LNCaP clone FGC (cell line): ENCODE measurements around the gene PHACTR3.

Experiments
- DNase-seq: peaks from one replicate; pipeline ENCODE4 v3.0.0-alpha.2; 2011; ENCODE audit warnings: low read depth
- H3K4me3 ChIP-seq: 2 replicates; pipeline ENCODE4 v1.5.1; 2011; ENCODE audit warnings: mild to moderate bottlenecking, low read depth, low read length, control low read depth
- TF ChIP-seq, protein P1 (sequence below): IDR thresholded peaks from 2 replicates; pipeline ENCODE4 v1.5.1; 2012; ENCODE audit warnings: mild to moderate bottlenecking; ENCODE audit not compliant: control insufficient read depth, insufficient read depth; ENCODE audit errors: extremely low read depth

Gene PHACTR3

GRCh38 chr20:59782986-59783640 lies 178.8 kb downstream of the PHACTR3 start:
- H3K4me3 ChIP-seq = no peak overlapping the region
- TF ChIP-seq, protein P1, sequence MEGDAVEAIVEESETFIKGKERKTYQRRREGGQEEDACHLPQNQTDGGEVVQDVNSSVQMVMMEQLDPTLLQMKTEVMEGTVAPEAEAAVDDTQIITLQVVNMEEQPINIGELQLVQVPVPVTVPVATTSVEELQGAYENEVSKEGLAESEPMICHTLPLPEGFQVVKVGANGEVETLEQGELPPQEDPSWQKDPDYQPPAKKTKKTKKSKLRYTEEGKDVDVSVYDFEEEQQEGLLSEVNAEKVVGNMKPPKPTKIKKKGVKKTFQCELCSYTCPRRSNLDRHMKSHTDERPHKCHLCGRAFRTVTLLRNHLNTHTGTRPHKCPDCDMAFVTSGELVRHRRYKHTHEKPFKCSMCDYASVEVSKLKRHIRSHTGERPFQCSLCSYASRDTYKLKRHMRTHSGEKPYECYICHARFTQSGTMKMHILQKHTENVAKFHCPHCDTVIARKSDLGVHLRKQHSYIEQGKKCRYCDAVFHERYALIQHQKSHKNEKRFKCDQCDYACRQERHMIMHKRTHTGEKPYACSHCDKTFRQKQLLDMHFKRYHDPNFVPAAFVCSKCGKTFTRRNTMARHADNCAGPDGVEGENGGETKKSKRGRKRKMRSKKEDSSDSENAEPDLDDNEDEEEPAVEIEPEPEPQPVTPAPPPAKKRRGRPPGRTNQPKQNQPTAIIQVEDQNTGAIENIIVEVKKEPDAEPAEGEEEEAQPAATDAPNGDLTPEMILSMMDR = peak; percentile 96
- no peak for DNase-seq

DNA sequence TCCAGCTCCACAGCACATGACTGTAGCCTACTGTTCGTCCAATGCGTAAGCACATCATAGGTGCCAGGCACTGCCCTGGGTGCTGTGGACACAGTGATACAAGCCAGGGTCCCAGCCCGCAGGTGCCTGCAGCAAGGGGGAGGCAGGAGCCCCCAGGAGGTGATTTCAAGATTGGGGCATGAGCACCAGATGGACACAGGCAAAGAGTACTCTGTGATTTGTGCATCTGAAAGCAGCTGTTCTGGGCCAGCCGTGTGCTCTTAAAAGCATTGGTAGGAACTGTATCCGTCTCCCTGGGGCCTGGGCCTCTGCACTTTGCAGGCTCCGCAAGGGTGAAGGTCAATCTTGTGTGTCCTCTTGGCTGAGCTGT lies 179.3 kb downstream of the PHACTR3 start:
- TF ChIP-seq, protein P1 = no peak
- DNase-seq = no peak
- H3K4me3 ChIP-seq = no peak overlapping the region

DNA sequence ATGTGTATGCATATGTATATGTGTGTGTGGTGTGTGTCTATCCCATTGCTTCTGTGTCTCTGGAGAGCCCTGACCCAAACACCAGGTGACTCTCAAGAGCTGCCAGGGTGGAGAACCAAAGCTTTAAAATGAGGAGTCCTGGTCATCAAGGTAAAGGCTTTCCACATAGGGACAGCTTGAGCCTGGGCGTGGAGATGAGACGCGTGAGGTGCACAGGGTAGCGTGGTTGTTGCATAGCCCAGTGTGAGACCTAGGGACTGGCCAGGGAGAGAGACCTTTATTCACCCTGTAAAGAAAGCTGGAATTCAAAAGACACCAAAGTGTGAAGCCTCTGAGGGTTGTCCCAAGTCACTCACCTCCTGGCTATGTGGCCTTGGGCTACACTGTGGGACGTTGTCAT lies 180.0 kb downstream of the PHACTR3 start:
- H3K4me3 ChIP-seq = no peak overlapping the region
- TF ChIP-seq, protein P1 = no peak
- no peak for DNase-seq

DNA sequence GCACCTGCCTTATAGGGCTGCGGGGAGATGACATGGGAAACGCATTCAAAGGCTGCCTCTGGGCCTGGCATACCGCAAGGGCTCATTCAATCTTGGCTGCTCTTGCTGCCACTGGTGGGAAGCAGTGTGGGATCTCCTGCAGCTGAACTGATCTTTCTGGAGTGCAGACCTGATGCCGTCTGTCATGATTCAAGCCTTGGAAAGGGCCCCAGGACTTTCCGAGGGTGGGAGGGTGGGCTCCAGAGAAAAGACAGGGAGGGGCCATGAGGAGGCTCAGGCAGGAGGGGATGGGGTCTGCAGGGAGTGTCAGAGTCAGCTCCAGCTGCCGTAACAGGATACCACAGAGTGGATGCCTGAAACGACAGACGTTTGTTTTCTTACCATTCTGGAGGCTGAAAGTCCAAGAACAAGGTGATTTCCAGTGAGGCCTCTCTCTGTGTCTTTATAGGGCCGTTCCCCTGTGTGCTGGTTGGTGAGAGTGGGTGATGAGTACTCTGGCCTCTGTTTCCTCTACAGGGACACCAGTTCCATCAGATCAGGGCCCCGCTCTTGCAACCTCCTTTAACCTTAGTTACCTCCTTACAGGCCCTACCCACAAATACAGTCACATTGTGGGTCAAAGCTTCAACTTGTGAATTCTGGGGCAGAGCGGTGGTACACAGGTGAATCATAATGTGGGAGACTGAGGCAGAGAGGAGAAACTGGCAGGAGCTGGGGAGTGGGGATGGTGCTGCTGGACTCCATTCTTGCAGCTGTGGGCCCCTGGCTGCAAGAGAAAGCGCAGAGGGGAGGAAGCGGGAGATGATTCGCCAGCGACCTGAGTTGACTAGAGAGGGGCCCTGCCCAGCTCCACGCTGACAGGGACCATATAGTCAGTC lies 180.7 kb downstream of the PHACTR3 start:
- DNase-seq = no peak
- no peak overlapping the region for H3K4me3 ChIP-seq
- TF ChIP-seq, protein P1 = no peak

DNA sequence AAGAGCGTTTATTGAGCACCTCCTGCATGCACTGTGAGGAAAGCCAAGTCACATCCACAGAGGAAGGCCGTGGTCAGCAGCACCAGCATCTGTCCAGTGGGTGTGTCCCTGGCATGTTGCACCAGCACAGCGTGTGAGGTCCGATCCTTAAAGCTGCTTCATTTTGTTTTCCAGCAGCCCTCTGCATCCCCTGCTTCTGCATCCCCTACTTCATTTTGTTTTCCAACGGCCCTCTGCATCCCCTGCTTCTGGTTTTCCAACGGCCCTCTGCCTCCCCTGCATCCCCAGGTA lies 181.3 kb downstream of the PHACTR3 start:
- TF ChIP-seq, protein P1 = no peak
- no peak for DNase-seq
- no peak overlapping the region for H3K4me3 ChIP-seq

DNA sequence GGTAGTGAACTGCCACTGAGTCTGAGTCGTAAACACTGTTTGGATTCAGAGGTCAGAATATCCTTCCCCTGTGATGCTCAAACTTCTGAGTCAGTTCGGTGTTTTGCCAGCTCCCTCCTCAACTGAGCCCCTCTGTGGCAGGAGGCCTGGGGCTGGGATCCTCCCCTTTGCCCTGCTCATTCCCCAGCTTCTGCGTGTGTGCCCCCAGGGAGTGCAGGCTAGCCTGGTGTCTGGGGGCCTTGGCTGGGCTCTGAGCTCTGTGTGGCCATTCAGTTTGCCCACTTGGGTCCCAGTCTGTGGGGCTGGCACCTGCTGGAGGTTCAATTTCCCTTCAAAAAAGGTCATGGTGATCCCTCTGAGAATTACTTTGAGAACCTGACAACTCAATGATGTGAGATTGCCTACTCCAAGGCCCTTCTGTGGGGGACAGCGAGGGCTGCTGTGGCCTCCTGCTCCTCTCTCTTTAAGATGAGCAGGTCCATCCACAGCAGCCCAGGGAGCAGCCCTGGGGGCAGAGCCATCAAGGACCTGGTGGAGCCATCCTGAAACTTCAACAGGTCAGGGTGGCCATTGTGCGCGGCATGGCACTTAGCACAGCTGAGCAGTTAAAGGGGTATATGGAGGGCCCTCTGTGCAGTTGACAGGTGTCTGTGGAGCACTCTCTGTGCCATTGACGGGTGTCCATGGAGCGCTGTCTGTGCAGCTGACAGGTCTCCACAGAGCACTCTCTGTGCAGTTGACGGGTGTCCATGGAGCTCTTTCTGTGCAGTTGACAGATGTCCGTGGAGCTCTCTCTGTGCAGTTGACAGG lies 181.9 kb downstream of the PHACTR3 start:
- DNase-seq = no peak
- no peak overlapping the region for H3K4me3 ChIP-seq
- TF ChIP-seq, protein P1 = no peak
